A549 (cell line): ENCODE measurements around the gene MFSD12. TPM values are rescaled to one million over a fixed set of nuclear protein-coding genes. Genes with fewer than 3 reads are reported as not detected.
A peak's percentile ranks its signal among the peaks of the same experiment; 100 is the strongest.
"Not testable (repeated sequence)": the region's sequence is repeated elsewhere in the genome, so short reads cannot be mapped to it uniquely, and the experiment has no call there.

Experiments used
- ATAC-seq, 2 experiments: fragments of 200-7000 bp in 1 of 2; fragments of >200 bp in 1 of 2; cut with Nextera tagmentation in 1 of 2; cut with Tn5 transposase in 1 of 2; 3 replicates each; pipeline versions ENCODE4 v1.8.0 to v1.9.1; 2018 to 2020; ENCODE audit warnings: mild to moderate bottlenecking in 1 of 2, moderate library complexity in 1 of 2
- CTCF ChIA-PET: fragments of 300-600 bp; sonication (Branson Sonifier 250); formaldehyde crosslinking; extraction: SDS; loops from one replicate; lab custom pipeline; 2021; ENCODE audit warnings: antibody characterized with exemption, inconsistent platforms; lab: Yijun Ruan, JAX
- POLR2A ChIA-PET: fragments of 350-600 bp; formaldehyde crosslinking; extraction: SDS; loops from one replicate; lab custom pipeline; 2021; ENCODE audit warnings: antibody characterized with exemption, inconsistent platforms; lab: Yijun Ruan, JAX
- DNase-seq, 2 experiments: peaks; one replicate each; pipeline versions ENCODE4 v3.0.0 to v3.0.0-alpha.2; 2011 to 2016; ENCODE audit warnings: low read depth in 1 of 2, low spot score in 1 of 2
- FAIRE-seq: peaks from 2 replicates; lab custom pipeline; 2011; peaks lifted over from hg19 to GRCh38; lab: Jason Lieb, UNC
- H3K27ac ChIP-seq, 2 experiments: fragments of >200 bp; sonication (Bioruptor Twin); formaldehyde crosslinking; 3 replicates each; pipeline ENCODE4 v1.5.1; 2016 to 2017
- H3K4me1 ChIP-seq: fragments of >200 bp; sonication (Bioruptor Twin); formaldehyde crosslinking; 3 replicates; pipeline ENCODE4 v1.6.1; 2016
- H3K4me2 ChIP-seq: fragments of >200 bp; sonication (Bioruptor Twin); formaldehyde crosslinking; 3 replicates; pipeline ENCODE4 v1.6.1; 2016
- H3K4me3 ChIP-seq: fragments of >200 bp; sonication (Bioruptor Twin); formaldehyde crosslinking; 3 replicates; pipeline ENCODE4 v1.5.1; 2016
- H3K9me3 ChIP-seq: fragments of >200 bp; sonication (Bioruptor Twin); formaldehyde crosslinking; 3 replicates; pipeline ENCODE4 v1.6.1; 2016
- CHD4 ChIP-seq: fragments of 200-600 bp; sonication (generic); IDR thresholded peaks from 2 replicates; pipeline ENCODE4 v1.6.1; 2016; ENCODE audit warnings: antibody characterized with exemption, mild to moderate bottlenecking, borderline replicate concordance
- EP300 ChIP-seq, 2 experiments: fragments of >200 bp; sonication (Bioruptor Twin); formaldehyde crosslinking; IDR thresholded peaks; 2 replicates in 1 of 2; 3 replicates in 1 of 2; pipeline ENCODE4 v1.6.1; 2016 to 2017
- FOSB ChIP-seq: fragments of 250-450 bp; sonication (Bioruptor Pico); IDR thresholded peaks from 2 replicates; pipeline ENCODE4 v1.5.0; 2020; ENCODE audit warnings: mild to moderate bottlenecking, moderate library complexity
- GATA3 ChIP-seq: IDR thresholded peaks from 2 replicates; pipeline ENCODE4 v1.6.1; 2012; ENCODE audit warnings: borderline replicate concordance
- HOXA7 ChIP-seq: fragments of 250-450 bp; sonication (Bioruptor Pico); IDR thresholded peaks from 2 replicates; pipeline ENCODE4 v1.5.0; 2020; ENCODE audit warnings: mild to moderate bottlenecking, moderate library complexity
- MAZ ChIP-seq: fragments of 150-350 bp; IDR thresholded peaks from 2 replicates; pipeline ENCODE4 v1.6.1; 2014; ENCODE audit warnings: antibody characterized with exemption, low read depth, low read length, borderline replicate concordance
- POLR2A ChIP-seq: IDR thresholded peaks from 2 replicates; pipeline ENCODE4 v1.6.1; 2012; ENCODE audit warnings: mild to moderate bottlenecking, low read length
- RARB ChIP-seq: fragments of 250-450 bp; sonication (Bioruptor Pico); IDR thresholded peaks from 2 replicates; pipeline ENCODE4 v1.8.0; 2021; ENCODE audit warnings: mild to moderate bottlenecking, moderate library complexity
- RFX5 ChIP-seq: fragments of 450-650 bp; IDR thresholded peaks from 2 replicates; pipeline ENCODE4 v1.7.1; 2014; ENCODE audit warnings: antibody characterized with exemption, mild to moderate bottlenecking, moderate library complexity
- SMC3 ChIP-seq: fragments of >200 bp; sonication (Bioruptor Twin); formaldehyde crosslinking; IDR thresholded peaks from 3 replicates; pipeline ENCODE4 v1.6.1; 2018; ENCODE audit warnings: inconsistent platforms
- SREBF2 ChIP-seq: fragments of 450-650 bp; IDR thresholded peaks from 2 replicates; pipeline ENCODE4 v1.6.1; 2014; ENCODE audit warnings: mild to moderate bottlenecking, moderate library complexity
- ZC3H11A ChIP-seq: fragments of 450-650 bp; IDR thresholded peaks from 2 replicates; pipeline ENCODE4 v1.6.1; 2014; ENCODE audit warnings: antibody characterized with exemption, mild to moderate bottlenecking
- ZFP36 ChIP-seq: fragments of 450-650 bp; IDR thresholded peaks from 2 replicates; pipeline ENCODE4 v1.6.1; 2014; ENCODE audit warnings: borderline replicate concordance; ENCODE audit not compliant: partially characterized antibody
- ZSCAN20 ChIP-seq: fragments of 250-450 bp; sonication (Bioruptor Pico); IDR thresholded peaks from 2 replicates; pipeline ENCODE4 v1.8.0; 2022; ENCODE audit warnings: mild to moderate bottlenecking, moderate library complexity
- WGBS: methylation state at CpG from one replicate; pipeline ENCODE4 v1.1.6; 2017; ENCODE audit errors: missing lambda C conversion rate; 5-methylcytosine and 5-hydroxymethylcytosine counted together
- polyA plus RNA-seq, 4 experiments: library from polyadenylated mRNA; depleted of rRNA in 3 of 4; stranded (reverse); fragments of >200 nt; fragmentation: RNase III in 1 of 4; extraction: RNeasy Plus Mini Kit Qiagen cat#74134 plus additional on column Dnase treatment in 1 of 4; gene quantifications; 2 replicates in 3 of 4; 3 replicates in 1 of 4; pipeline ENCODE4 v1.2.3, GENCODE V29; 2011 to 2017
- TF ChIP-seq, protein P1 (sequence below): fragments of 450-650 bp; IDR thresholded peaks from 2 replicates; pipeline ENCODE4 v1.6.1; 2014; ENCODE audit warnings: antibody characterized with exemption
- TF ChIP-seq, protein P2 (sequence below): fragments of 250-450 bp; sonication (Bioruptor Pico); IDR thresholded peaks from 2 replicates; pipeline ENCODE4 v1.5.0; 2021; ENCODE audit warnings: mild to moderate bottlenecking, moderate library complexity, borderline replicate concordance
- TF ChIP-seq, protein P3 (sequence below): fragments of 200-600 bp; sonication (generic); IDR thresholded peaks from 2 replicates; pipeline ENCODE4 v1.6.1; 2016; ENCODE audit warnings: antibody characterized with exemption, mild to moderate bottlenecking, moderate library complexity
- TF ChIP-seq, protein P4 (sequence below): IDR thresholded peaks from 2 replicates; pipeline ENCODE4 v1.6.1; 2012; ENCODE audit warnings: low read depth, borderline replicate concordance
- TF ChIP-seq, protein P5 (sequence below): fragments of >200 bp; sonication (Bioruptor Twin); formaldehyde crosslinking; IDR thresholded peaks from 3 replicates; pipeline ENCODE4 v1.5.1; 2016

MFSD12 gene
- polyA plus RNA-seq, 2 of the 4 experiments (the other 2 are of a cell fraction) = 52.5 to 115 TPM

DNA sequence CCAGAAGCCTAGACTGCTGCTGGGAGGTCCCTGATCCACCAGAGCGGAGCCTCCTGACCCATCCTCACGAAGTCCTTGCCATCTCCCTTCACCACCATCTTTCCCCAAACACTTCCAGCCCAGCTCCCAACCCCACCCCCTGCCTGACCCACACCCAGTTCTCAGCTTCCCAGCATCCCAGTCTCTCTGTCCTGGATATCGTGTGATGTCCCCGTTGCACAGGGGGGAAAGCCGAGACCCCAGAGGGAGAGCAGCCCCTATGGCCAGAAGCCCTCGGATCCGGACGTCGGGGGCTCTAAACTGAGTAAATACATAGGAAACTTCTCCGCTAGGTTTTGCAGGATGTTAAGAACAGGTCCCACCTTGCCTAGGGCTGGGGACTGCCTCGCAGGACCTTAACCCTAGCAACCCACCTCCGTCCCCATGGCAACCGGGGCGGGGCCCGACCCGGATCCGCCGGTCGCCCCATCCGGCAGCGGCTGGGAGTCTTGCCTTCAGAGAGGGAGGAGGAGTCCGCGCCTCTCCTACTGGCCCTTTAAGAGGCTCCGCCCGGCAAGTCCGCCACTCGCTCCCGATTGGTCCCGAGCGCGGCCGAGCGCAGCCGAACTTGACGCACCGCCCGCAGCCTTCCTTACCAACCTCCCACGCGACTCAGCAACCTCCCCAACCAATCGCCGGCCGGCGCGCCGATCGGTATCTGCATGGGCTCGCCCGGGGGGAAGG lies 14.9 kb upstream of the MFSD12 start:
- ChIA-PET CTCF (interaction anchor here (0.7 to 1.2 kb wide), 2 partner anchors 15 to 251 kb away, joined by 3 to 5 read pairs; partner anchors contain the start of gene MFSD12), POLR2A (no interaction called here)
- 18% methylated on average over 8 of the region's 48 CpGs for WGBS
- Histone ChIP-seq H3K9me3 (no peaks in the 10 kb centered on the region), H3K4me2 (peak overlapping the region; percentile 90), H3K4me3 (peak overlapping the region; percentile 50), H3K4me1 (peaks cover 22% of the 10 kb centered on the region)
- FAIRE-seq (no peak), ATAC-seq (peak; percentile 91 to 93), DNase-seq (peak; percentile 81 to 99)
- no peak for TF ChIP-seq FOSB
- peak; percentile 79 for TF ChIP-seq RFX5
- TF ChIP-seq, all 56 proteins: peak for 1
- peak overlapping the region; percentile 79 to 94 for H3K27ac ChIP-seq

DNA sequence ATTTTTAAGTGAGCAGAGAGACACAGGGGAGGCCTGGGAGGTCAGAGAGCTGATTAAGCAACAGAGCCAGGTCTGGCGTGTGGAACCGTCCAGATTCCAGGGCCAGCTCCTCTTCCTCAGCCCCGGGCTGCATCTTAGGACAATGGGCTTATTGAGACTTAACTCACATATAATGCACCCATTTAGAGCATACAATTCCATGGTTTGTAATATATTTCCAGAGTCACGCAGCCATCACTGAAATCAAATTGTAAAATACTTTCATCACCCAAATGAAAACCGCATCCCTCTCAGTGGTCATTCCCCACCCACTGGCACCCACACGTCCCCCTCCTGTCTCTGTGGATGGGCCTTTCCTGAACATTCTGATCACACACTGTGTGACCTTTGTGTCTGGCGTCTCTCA lies 13.2 kb upstream of the MFSD12 start:
- POLR2A ChIA-PET = no interaction called here
- TF ChIP-seq RARB (CRISPR knock-in tag) = no peak
- TF ChIP-seq, protein P1, sequence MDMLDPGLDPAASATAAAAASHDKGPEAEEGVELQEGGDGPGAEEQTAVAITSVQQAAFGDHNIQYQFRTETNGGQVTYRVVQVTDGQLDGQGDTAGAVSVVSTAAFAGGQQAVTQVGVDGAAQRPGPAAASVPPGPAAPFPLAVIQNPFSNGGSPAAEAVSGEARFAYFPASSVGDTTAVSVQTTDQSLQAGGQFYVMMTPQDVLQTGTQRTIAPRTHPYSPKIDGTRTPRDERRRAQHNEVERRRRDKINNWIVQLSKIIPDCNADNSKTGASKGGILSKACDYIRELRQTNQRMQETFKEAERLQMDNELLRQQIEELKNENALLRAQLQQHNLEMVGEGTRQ = no peak
- no peak for TF ChIP-seq MAZ
- TF ChIP-seq SREBF2 = no peak
- TF ChIP-seq GATA3 = no peak
- TF ChIP-seq CHD4 = no peak
- TF ChIP-seq, protein P2, sequence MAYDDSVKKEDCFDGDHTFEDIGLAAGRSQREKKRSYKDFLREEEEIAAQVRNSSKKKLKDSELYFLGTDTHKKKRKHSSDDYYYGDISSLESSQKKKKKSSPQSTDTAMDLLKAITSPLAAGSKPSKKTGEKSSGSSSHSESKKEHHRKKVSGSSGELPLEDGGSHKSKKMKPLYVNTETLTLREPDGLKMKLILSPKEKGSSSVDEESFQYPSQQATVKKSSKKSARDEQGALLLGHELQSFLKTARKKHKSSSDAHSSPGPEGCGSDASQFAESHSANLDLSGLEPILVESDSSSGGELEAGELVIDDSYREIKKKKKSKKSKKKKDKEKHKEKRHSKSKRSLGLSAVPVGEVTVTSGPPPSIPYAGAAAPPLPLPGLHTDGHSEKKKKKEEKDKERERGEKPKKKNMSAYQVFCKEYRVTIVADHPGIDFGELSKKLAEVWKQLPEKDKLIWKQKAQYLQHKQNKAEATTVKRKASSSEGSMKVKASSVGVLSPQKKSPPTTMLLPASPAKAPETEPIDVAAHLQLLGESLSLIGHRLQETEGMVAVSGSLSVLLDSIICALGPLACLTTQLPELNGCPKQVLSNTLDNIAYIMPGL (CRISPR knock-in tag) = no peak
- TF ChIP-seq POLR2A = no peak
- TF ChIP-seq ZC3H11A = no peak
- TF ChIP-seq, protein P3, sequence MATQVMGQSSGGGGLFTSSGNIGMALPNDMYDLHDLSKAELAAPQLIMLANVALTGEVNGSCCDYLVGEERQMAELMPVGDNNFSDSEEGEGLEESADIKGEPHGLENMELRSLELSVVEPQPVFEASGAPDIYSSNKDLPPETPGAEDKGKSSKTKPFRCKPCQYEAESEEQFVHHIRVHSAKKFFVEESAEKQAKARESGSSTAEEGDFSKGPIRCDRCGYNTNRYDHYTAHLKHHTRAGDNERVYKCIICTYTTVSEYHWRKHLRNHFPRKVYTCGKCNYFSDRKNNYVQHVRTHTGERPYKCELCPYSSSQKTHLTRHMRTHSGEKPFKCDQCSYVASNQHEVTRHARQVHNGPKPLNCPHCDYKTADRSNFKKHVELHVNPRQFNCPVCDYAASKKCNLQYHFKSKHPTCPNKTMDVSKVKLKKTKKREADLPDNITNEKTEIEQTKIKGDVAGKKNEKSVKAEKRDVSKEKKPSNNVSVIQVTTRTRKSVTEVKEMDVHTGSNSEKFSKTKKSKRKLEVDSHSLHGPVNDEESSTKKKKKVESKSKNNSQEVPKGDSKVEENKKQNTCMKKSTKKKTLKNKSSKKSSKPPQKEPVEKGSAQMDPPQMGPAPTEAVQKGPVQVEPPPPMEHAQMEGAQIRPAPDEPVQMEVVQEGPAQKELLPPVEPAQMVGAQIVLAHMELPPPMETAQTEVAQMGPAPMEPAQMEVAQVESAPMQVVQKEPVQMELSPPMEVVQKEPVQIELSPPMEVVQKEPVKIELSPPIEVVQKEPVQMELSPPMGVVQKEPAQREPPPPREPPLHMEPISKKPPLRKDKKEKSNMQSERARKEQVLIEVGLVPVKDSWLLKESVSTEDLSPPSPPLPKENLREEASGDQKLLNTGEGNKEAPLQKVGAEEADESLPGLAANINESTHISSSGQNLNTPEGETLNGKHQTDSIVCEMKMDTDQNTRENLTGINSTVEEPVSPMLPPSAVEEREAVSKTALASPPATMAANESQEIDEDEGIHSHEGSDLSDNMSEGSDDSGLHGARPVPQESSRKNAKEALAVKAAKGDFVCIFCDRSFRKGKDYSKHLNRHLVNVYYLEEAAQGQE = no peak
- TF ChIP-seq HOXA7 (CRISPR knock-in tag) = no peak
- no peak for TF ChIP-seq SMC3
- TF ChIP-seq, protein P4, sequence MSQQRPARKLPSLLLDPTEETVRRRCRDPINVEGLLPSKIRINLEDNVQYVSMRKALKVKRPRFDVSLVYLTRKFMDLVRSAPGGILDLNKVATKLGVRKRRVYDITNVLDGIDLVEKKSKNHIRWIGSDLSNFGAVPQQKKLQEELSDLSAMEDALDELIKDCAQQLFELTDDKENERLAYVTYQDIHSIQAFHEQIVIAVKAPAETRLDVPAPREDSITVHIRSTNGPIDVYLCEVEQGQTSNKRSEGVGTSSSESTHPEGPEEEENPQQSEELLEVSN = no peak
- no peak for TF ChIP-seq ZFP36
- no peak for TF ChIP-seq ZSCAN20 (CRISPR knock-in tag)
- no peak for TF ChIP-seq RFX5
- TF ChIP-seq, protein P5, sequence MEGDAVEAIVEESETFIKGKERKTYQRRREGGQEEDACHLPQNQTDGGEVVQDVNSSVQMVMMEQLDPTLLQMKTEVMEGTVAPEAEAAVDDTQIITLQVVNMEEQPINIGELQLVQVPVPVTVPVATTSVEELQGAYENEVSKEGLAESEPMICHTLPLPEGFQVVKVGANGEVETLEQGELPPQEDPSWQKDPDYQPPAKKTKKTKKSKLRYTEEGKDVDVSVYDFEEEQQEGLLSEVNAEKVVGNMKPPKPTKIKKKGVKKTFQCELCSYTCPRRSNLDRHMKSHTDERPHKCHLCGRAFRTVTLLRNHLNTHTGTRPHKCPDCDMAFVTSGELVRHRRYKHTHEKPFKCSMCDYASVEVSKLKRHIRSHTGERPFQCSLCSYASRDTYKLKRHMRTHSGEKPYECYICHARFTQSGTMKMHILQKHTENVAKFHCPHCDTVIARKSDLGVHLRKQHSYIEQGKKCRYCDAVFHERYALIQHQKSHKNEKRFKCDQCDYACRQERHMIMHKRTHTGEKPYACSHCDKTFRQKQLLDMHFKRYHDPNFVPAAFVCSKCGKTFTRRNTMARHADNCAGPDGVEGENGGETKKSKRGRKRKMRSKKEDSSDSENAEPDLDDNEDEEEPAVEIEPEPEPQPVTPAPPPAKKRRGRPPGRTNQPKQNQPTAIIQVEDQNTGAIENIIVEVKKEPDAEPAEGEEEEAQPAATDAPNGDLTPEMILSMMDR = no peak
- no peak for TF ChIP-seq EP300 (IDR thresholded peaks at IDR 0.05)
- Histone ChIP-seq H3K4me2 (no peak overlapping the region), H3K4me3 (no peak overlapping the region), H3K9me3 (no peaks in the 10 kb centered on the region), H3K4me1 (peaks cover 28% of the 10 kb centered on the region), H3K27ac (peak overlapping the region; percentile 43 to 94; a peak in 4 of 6 replicates)
- CTCF ChIA-PET = interaction anchor here (0.6 kb wide), 1 partner anchor 16 kb away, joined by 3 read pairs; no protein-coding TSS in a partner anchor
- FAIRE-seq (no peak), ATAC-seq (no peak), DNase-seq (no peak)
- WGBS = 72% methylated on average over 7 of the region's 7 CpGs

DNA sequence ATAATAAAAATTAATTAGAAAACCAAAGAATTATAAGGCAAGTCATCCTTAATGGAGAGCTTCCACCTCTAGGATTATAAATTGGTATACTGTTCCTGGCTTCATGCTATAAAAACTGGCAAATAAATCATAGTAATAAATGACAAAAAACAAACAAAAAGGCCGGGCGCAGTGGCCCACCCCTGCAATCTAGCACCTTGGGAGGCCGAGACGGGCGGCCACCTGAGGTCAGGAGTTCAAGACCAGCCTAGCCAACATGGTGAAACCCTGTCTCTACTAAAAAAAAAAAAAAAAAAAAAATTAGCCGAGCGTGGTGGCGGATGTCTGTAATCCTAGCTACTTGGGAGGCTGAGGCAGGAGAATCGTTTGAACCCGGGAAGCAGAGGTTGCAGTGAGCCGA lies 12.7 kb upstream of the MFSD12 start:
- H3K4me3 ChIP-seq, H3K4me2 ChIP-seq, ATAC-seq, FAIRE-seq, H3K9me3 ChIP-seq, DNase-seq, POLR2A ChIA-PET: not testable (repeated sequence)
- CTCF ChIA-PET = interaction anchor here (1.6 kb wide), 1 partner anchor 13 kb away, joined by 4 read pairs; the partner anchor contains the start of gene MFSD12
- Histone ChIP-seq H3K4me1 (peaks cover 32% of the 10 kb centered on the region), H3K27ac (peak overlapping the region in 1 of 2 experiments; percentile 94; a peak in 2 of 6 replicates)
- WGBS = 40% methylated on average over 11 of the region's 11 CpGs
